Fibroblast of lung (primary cell): ENCODE data around the gene SEC14L6. TPM values are rescaled to one million over a fixed set of nuclear protein-coding genes. Genes with fewer than 3 reads are reported as not detected.

Experiments
- DNase-seq, 2 donors: peaks; one replicate each; pipeline versions ENCODE4 v3.0.0 to v3.0.0-alpha.2; 2010; ENCODE audit warnings: low read depth in 2 of 2
- H2AFZ ChIP-seq: 2 replicates; pipeline ENCODE4 v1.5.1; 2012; ENCODE audit warnings: low read length, control low read depth, inconsistent platforms
- H3K27ac ChIP-seq: 2 replicates; pipeline ENCODE4 v1.5.1; 2011; ENCODE audit warnings: low read length, control low read depth; ENCODE audit not compliant: insufficient read depth
- H3K27me3 ChIP-seq: 2 replicates; pipeline ENCODE4 v1.5.1; 2011; ENCODE audit warnings: mild to moderate bottlenecking, low read length; ENCODE audit not compliant: control insufficient read depth, insufficient read depth
- H3K36me3 ChIP-seq: 2 replicates; pipeline ENCODE4 v1.5.1; 2011; ENCODE audit warnings: low read length; ENCODE audit not compliant: control insufficient read depth, insufficient read depth
- H3K4me1 ChIP-seq: 2 replicates; pipeline ENCODE4 v1.5.1; 2011; ENCODE audit warnings: low read length; ENCODE audit not compliant: control insufficient read depth, insufficient read depth; ENCODE audit errors: extremely low read depth
- H3K4me2 ChIP-seq: 2 replicates; pipeline ENCODE4 v1.5.1; 2011; ENCODE audit warnings: low read length, control low read depth; ENCODE audit not compliant: insufficient read depth; ENCODE audit errors: extremely low read depth
- H3K4me3 ChIP-seq, 4 experiments: fragments of 200-600 bp in 1 of 4; sonication (generic) in 1 of 4; replicated peaks in 1 of 4; 2 replicates each; pipeline ENCODE4 v1.5.1; 2011 to 2016; ENCODE audit warnings: low read length in 4 of 4, low read depth in 3 of 4, mild to moderate bottlenecking in 3 of 4, control low read depth in 2 of 4, inconsistent platforms in 1 of 4, mixed read lengths in 1 of 4; ENCODE audit not compliant: insufficient read depth in 1 of 4; ENCODE audit errors: control extremely low read depth in 1 of 4
- H3K79me2 ChIP-seq: 2 replicates; pipeline ENCODE4 v1.5.1; 2012; ENCODE audit warnings: mild to moderate bottlenecking, low read length, inconsistent platforms; ENCODE audit not compliant: control insufficient read depth, insufficient read depth
- H3K9ac ChIP-seq: 2 replicates; pipeline ENCODE4 v1.5.1; 2011; ENCODE audit warnings: mild to moderate bottlenecking, low read length, control low read depth; ENCODE audit not compliant: insufficient read depth
- H3K9me3 ChIP-seq: 2 replicates; pipeline ENCODE4 v1.5.1; 2012; ENCODE audit warnings: low read depth, low read length; ENCODE audit not compliant: control insufficient read depth, insufficient read depth
- H4K20me1 ChIP-seq: 2 replicates; pipeline ENCODE4 v1.5.1; 2011; ENCODE audit warnings: low read length; ENCODE audit not compliant: control insufficient read depth, insufficient read depth; ENCODE audit errors: extremely low read depth
- EZH2 ChIP-seq: IDR thresholded peaks from 2 replicates; pipeline ENCODE4 v1.5.1; 2012; ENCODE audit warnings: low read length, control low read depth, mild to moderate bottlenecking; ENCODE audit errors: missing control alignments
- polyA plus RNA-seq, 2 donors: library from polyadenylated mRNA; depleted of rRNA in 1 of 2; stranded (reverse) in 1 of 2; unstranded in 1 of 2; fragments of >200 nt; gene quantifications; 2 replicates each; pipeline ENCODE4 v1.2.1, GENCODE V29; 2011 to 2012; ENCODE audit warnings: missing spikeins in 1 of 2
- total RNA-seq: library from RNA; depleted of rRNA; stranded (reverse); fragments of >200 nt; gene quantifications from 2 replicates; pipeline ENCODE4 v1.2.1, GENCODE V29; 2014
- TF ChIP-seq, protein P1 (sequence below), 2 donors: IDR thresholded peaks in 1 of 2; conservative IDR thresholded peaks in 1 of 2; 1 replicate in 1 of 2; 2 replicates in 1 of 2; pipeline ENCODE4 v1.5.1; 2011 to 2012; ENCODE audit warnings: low read length in 2 of 2, control low read depth in 1 of 2, inconsistent platforms in 1 of 2, low read depth in 1 of 2, mild to moderate bottlenecking in 1 of 2

The SEC14L6 gene
- total and polyA plus RNA-seq, 2 donors (not counting 1 experiment from before 2014, with no cell fraction given): 0.12 to 0.66 TPM

DNA sequence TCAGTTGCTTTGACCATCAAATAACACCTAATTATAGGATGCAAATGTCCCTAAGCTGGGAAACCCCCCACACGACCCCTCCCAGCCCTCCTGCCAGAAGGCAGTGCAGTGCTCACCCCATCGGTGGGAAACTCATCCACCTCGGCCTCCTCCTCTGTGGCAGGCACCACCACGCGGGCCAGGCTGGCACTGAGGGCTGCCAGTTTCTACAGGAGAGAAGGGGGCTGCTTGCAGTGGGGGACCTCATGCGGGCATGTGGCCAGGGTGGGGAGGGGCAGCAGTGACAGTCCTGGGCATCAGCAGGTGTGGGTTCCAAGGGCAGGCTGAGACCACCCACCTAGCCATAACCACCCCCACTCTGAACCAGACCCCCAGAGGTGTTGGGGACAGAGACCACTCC, 34.4 kb upstream of the SEC14L6 start:
- Histone ChIP-seq H3K4me3 (no peak overlapping the region), H3K27me3 (no peaks in the 10 kb centered on the region), H3K4me2 (no peak overlapping the region), H3K9ac (no peak overlapping the region), H3K4me1 (no peaks in the 10 kb centered on the region), H3K79me2 (no peaks in the 10 kb centered on the region), H3K9me3 (no peaks in the 10 kb centered on the region), H3K36me3 (peaks cover 54% of the 10 kb centered on the region), H2AFZ (no peak overlapping the region), H3K27ac (no peak overlapping the region), H4K20me1 (peaks cover 2% of the 10 kb centered on the region)
- no peak for DNase-seq
- TF ChIP-seq EZH2: no peak

DNA sequence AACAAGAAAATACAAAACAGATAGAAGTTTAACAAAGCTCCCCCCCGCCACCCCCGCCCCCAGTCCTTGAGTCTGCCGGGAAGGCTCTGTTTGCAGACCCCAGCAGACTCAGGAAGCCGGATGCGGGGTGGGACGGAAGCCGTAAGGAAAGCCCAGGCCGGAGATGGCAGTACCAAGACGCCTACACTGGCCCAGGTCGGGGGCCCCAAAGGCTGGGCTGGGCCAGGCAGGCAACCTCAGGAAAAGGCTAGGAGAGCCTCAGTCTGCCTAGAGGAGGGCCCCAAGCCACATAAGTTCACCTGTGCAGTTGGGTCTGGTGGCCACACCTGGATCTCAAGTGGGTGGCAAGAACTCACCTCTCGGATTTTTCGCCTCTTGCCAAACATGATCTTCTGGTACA, 31.9 kb upstream of the SEC14L6 start:
- Histone ChIP-seq H3K9me3 (no peaks in the 10 kb centered on the region), H3K79me2 (no peaks in the 10 kb centered on the region), H3K36me3 (peaks cover 42% of the 10 kb centered on the region), H3K27me3 (no peaks in the 10 kb centered on the region), H2AFZ (no peak overlapping the region), H4K20me1 (peaks cover 2% of the 10 kb centered on the region), H3K27ac (no peak overlapping the region), H3K4me1 (no peaks in the 10 kb centered on the region), H3K4me3 (no peak overlapping the region), H3K4me2 (no peak overlapping the region), H3K9ac (no peak overlapping the region)
- TF ChIP-seq, protein P1, sequence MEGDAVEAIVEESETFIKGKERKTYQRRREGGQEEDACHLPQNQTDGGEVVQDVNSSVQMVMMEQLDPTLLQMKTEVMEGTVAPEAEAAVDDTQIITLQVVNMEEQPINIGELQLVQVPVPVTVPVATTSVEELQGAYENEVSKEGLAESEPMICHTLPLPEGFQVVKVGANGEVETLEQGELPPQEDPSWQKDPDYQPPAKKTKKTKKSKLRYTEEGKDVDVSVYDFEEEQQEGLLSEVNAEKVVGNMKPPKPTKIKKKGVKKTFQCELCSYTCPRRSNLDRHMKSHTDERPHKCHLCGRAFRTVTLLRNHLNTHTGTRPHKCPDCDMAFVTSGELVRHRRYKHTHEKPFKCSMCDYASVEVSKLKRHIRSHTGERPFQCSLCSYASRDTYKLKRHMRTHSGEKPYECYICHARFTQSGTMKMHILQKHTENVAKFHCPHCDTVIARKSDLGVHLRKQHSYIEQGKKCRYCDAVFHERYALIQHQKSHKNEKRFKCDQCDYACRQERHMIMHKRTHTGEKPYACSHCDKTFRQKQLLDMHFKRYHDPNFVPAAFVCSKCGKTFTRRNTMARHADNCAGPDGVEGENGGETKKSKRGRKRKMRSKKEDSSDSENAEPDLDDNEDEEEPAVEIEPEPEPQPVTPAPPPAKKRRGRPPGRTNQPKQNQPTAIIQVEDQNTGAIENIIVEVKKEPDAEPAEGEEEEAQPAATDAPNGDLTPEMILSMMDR (conservative IDR thresholded peaks at IDR 0.05 in 1 of 2, IDR thresholded peaks at IDR 0.05 in 1 of 2; ENCODE audit: low read depth in 1 of 2, low read length in 2 of 2): no peak
- TF ChIP-seq EZH2: no peak
- no peak for DNase-seq

DNA sequence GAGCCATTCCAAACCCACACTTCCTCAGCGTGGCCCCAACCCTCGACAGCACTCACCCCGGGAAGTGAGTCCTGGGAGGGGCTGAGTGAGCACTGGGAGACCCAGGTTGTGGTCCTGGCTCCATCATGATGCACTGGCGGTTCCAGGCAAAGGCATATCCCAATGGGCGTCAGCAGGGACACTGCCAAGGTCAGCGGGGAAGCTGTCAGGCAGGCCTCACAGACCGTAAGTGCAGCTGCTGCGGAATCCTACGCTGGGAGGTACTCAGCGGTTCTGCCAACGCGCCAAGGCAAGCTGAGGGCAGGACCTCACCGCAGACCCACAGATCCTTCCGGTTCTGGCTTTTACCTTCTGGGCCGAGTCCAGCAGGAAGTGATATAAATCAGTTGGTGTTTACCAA, 29.3 kb upstream of the SEC14L6 start:
- Histone ChIP-seq H3K4me3 (no peak overlapping the region), H3K4me1 (no peaks in the 10 kb centered on the region), H3K27me3 (peaks cover 2% of the 10 kb centered on the region), H4K20me1 (no peaks in the 10 kb centered on the region), H3K27ac (no peak overlapping the region), H3K79me2 (no peaks in the 10 kb centered on the region), H2AFZ (no peak overlapping the region), H3K36me3 (peaks cover 28% of the 10 kb centered on the region), H3K4me2 (no peak overlapping the region), H3K9me3 (no peaks in the 10 kb centered on the region), H3K9ac (no peak overlapping the region)
- DNase-seq: no peak
- TF ChIP-seq EZH2: no peak
- TF ChIP-seq, protein P1 (conservative IDR thresholded peaks at IDR 0.05 in 1 of 2, IDR thresholded peaks at IDR 0.05 in 1 of 2; ENCODE audit: low read depth in 1 of 2, low read length in 2 of 2): no peak
